ENCODE data around the gene GABRB2.

The GABRB2 gene

GRCh38 chr5:161548487-161549094 is 2.1 kb upstream of the GABRB2 start:
- H3K4me2 ChIP-seq (ENCODE audit: insufficient read depth, low read length), result no peak overlapping the region
- no peak for ATAC-seq (ENCODE audit: insufficient read depth, low read depth)
- H2AFZ ChIP-seq (ENCODE audit: low read depth, low read length), result no peak overlapping the region
- H3K79me2 ChIP-seq (ENCODE audit: insufficient read depth, low read length), result no peaks in the 10 kb centered on the region
- H3K9me3 ChIP-seq (ENCODE audit: insufficient read depth, low read length, severe bottlenecking), result no peaks in the 10 kb centered on the region
- no peaks in the 10 kb centered on the region for H3K27me3 ChIP-seq (ENCODE audit: insufficient read depth, low read length, poor library complexity)
- H3K9ac ChIP-seq (ENCODE audit: low read depth, low read length), result no peak overlapping the region
- no peak for TF ChIP-seq EZH2 (IDR thresholded peaks at IDR 0.05; ENCODE audit: borderline replicate concordance, low read depth, low read length, severe bottlenecking)
- no peak for TF ChIP-seq CTCF (IDR thresholded peaks at IDR 0.05; ENCODE audit: borderline replicate concordance, extremely low read depth, low read length, poor library complexity, severe bottlenecking)
- H3K36me3 ChIP-seq (ENCODE audit: insufficient read depth, low read length), result no peaks in the 10 kb centered on the region
- H4K20me1 ChIP-seq (ENCODE audit: insufficient read depth, low read length), result no peaks in the 10 kb centered on the region
- H3K27ac ChIP-seq (ENCODE audit: low read length), result no peak overlapping the region
- no peak overlapping the region for H3K4me3 ChIP-seq (ENCODE audit: low read depth in 1 of 2, low read length in 2 of 2)
- no peak for DNase-seq
- H3K4me1 ChIP-seq (ENCODE audit: insufficient read depth, low read length), result peaks cover 3% of the 10 kb centered on the region; the same call in 1 of the 2 replicates

- H3K4me2 ChIP-seq (ENCODE audit: insufficient read depth, low read length), result no peak overlapping the region
- no peaks in the 10 kb centered on the region for H3K9me3 ChIP-seq (ENCODE audit: insufficient read depth, low read length, severe bottlenecking)
- ATAC-seq (ENCODE audit: insufficient read depth, low read depth) (no peak), DNase-seq (no peak)
- no peak overlapping the region for H2AFZ ChIP-seq (ENCODE audit: low read depth, low read length)
- H4K20me1 ChIP-seq (ENCODE audit: insufficient read depth, low read length), result no peaks in the 10 kb centered on the region
- no peak overlapping the region for H3K4me3 ChIP-seq (ENCODE audit: low read depth in 1 of 2, low read length in 2 of 2)
- H3K27me3 ChIP-seq (ENCODE audit: insufficient read depth, low read length, poor library complexity), result no peaks in the 10 kb centered on the region
- no peaks in the 10 kb centered on the region for H3K79me2 ChIP-seq (ENCODE audit: insufficient read depth, low read length)
- H3K4me1 ChIP-seq (ENCODE audit: insufficient read depth, low read length), result peaks cover 3% of the 10 kb centered on the region; the same call in 1 of the 2 replicates
- no peak overlapping the region for H3K9ac ChIP-seq (ENCODE audit: low read depth, low read length)
- no peak overlapping the region for H3K27ac ChIP-seq (ENCODE audit: low read length)
- no peaks in the 10 kb centered on the region for H3K36me3 ChIP-seq (ENCODE audit: insufficient read depth, low read length)
- TF ChIP-seq CTCF (IDR thresholded peaks at IDR 0.05; ENCODE audit: borderline replicate concordance, extremely low read depth, low read length, poor library complexity, severe bottlenecking) (no peak), EZH2 (IDR thresholded peaks at IDR 0.05; ENCODE audit: borderline replicate concordance, low read depth, low read length, severe bottlenecking) (no peak)
These were observed 1.4 kb upstream of the GABRB2 start for GRCh38 chr5:161547738-161548486.

- no peak overlapping the region for H3K4me2 ChIP-seq (ENCODE audit: insufficient read depth, low read length)
- no peak overlapping the region for H3K9ac ChIP-seq (ENCODE audit: low read depth, low read length)
These were observed 847 bp upstream of the GABRB2 start for GRCh38 chr5:161547406-161547737.

More at GRCh38 chr5:161547406-161547737, 847 bp upstream of the GABRB2 start:
- Histone ChIP-seq H3K79me2 (ENCODE audit: insufficient read depth, low read length) (no peaks in the 10 kb centered on the region), H3K36me3 (ENCODE audit: insufficient read depth, low read length) (no peaks in the 10 kb centered on the region), H3K4me1 (ENCODE audit: insufficient read depth, low read length) (peaks cover 3% of the 10 kb centered on the region; the same call in 1 of the 2 replicates), H3K4me3 (ENCODE audit: low read depth in 1 of 2, low read length in 2 of 2) (no peak overlapping the region), H2AFZ (ENCODE audit: low read depth, low read length) (no peak overlapping the region), H3K9me3 (ENCODE audit: insufficient read depth, low read length, severe bottlenecking) (no peaks in the 10 kb centered on the region), H3K27ac (ENCODE audit: low read length) (no peak overlapping the region), H4K20me1 (ENCODE audit: insufficient read depth, low read length) (no peaks in the 10 kb centered on the region), H3K27me3 (ENCODE audit: insufficient read depth, low read length, poor library complexity) (no peaks in the 10 kb centered on the region)
- TF ChIP-seq EZH2 (IDR thresholded peaks at IDR 0.05; ENCODE audit: borderline replicate concordance, low read depth, low read length, severe bottlenecking) (no peak), CTCF (IDR thresholded peaks at IDR 0.05; ENCODE audit: borderline replicate concordance, extremely low read depth, low read length, poor library complexity, severe bottlenecking) (no peak)
- no peak for DNase-seq
- ATAC-seq (ENCODE audit: insufficient read depth, low read depth), result no peak
